HG03521 (cell line): ENCODE results near the gene LSM14A.
"Not testable (repeated sequence)": the region's sequence is repeated elsewhere in the genome, so short reads cannot be mapped to it uniquely, and the experiment has no call there.

Experiments
- ATAC-seq: cut with Tn5 transposase; IDR thresholded peaks from one replicate; pipeline ENCODE4 v1.9.1; 2021; ENCODE audit warnings: mild to moderate bottlenecking, moderate library complexity; ENCODE audit not compliant: unreplicated experiment

The LSM14A gene

DNA sequence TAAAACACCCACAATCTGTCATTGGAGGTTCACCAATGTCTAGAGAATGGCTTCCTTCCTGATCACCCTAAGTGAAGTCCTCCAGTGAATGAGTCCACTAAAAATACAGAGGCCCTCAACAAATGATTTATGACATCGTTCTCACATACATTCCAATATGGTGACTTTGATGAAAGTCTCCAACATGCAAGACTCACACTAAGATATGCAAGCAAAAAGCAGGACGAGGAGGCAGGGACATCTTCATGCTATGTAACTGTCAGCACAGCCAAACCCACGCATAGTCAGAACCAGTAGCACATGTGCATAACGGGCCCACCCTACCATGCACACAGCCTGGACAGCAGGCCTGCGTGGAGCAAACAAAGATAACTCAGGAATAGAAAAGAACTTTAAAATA lies 16.6 kb upstream of the LSM14A start:
- no peak for ATAC-seq

DNA sequence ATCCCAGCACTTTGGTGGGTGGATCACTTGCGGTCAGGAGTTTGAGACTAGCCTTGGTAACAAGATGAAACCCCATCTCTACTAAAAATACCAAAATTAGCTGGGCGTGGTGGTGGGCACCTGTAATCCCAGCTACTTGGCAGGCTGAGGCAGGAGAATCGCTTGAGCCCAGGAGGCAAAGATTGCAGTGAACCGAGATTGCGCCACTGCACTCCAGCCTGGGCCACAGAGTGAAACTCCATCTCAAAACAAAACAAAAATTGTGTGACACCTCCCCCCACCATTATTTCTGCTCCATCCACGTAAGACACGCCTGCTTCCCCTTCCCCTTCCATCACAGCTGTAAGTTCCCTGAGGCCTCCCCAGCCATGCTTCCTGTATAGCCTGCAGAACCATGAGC lies 13.3 kb upstream of the LSM14A start:
- ATAC-seq, result not testable (repeated sequence)

DNA sequence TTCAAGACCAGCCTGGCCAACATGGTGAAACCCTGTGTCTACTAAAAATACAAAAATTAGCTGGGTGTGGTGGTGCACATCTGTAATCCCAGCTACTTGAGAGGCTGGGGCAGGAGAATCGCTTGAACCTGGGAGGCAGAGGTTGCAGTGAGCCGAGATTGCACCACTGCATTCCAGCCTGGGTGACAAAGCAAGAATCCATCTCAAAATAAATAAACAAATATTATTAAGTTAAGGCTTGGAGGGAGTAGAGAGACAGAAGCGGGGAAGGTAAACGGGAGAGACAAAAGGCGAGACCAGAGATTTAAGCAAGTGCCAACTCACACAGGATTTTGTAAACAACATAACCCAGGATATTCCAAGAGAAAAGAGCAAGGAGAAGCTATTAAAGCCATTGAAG lies 12.8 kb upstream of the LSM14A start:
- not testable (repeated sequence) for ATAC-seq

DNA sequence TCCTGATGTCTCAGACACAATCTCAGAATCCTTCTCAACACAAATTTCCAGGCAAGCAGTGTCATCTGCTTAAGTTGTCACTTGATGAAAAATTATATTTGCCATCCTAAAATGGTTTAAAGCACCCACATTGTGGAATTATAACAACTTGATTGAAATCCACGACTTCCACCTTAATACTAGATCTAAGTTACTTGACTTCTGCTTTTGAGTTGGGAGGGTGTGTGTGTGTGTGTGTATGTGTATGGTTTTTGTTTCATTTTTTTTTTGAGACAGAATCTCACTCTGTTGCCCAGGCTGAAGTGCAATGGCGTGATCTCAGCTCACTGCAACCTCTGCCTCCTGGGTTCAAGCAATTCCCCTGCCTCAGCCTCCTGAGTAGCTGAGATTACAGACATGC lies 10.4 kb upstream of the LSM14A start:
- ATAC-seq, result not testable (repeated sequence)

DNA sequence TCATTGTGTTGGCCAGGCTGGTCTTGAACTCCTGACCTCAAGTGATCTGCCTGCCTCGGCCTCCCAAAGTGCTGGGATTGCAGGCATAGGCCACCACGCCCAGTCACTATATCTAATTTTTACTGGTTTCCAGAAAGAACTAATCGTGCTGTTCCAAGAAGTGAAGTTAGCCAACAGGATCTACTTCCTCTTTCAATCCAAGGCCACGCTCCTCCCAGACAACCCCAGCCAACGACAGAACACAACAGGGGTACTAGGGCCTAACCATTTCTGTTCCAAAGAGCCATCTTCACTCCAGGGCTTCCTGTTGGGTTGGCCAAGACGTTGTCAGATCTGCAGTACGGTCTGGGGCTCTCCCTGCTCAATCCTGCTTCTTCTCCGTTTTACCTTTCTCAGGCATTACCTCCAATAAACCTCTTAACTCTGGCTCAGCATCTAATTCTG lies 7.0 kb upstream of the LSM14A start:
- ATAC-seq, result no peak

DNA sequence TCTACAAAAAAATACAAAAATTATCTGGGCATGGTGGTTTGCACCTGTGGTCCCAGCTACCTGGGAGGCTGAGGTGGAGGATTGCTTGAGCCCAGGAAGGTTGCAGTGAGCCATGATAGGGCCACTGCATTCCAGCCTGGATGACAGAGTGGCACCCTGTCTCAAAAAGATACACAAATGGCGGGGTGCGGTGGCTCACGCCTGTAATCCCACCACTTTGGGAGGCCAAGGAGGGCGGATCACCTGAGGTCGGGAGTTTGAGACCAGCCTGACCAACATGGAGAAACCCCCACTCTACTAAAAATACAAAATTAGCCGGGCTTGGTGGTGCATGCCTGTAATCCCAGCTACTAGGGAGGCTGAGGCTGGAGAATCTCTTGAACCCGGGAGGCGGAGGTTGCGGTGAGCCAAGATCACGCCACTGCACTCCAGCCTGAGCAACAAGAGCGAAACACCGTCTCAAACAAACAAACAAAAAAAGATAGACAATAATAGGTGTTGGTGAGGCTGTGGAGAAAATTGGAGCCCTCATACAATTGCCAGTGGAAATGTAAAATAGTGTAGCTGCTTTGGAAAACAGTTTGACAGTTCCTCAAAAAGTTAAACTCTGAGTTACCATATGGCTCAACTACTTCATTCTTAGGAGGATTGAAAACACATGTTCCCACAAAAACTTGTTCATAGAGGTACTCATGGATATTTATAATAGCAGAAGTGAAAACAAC lies 2.7 kb upstream of the LSM14A start:
- ATAC-seq, result not testable (repeated sequence)

DNA sequence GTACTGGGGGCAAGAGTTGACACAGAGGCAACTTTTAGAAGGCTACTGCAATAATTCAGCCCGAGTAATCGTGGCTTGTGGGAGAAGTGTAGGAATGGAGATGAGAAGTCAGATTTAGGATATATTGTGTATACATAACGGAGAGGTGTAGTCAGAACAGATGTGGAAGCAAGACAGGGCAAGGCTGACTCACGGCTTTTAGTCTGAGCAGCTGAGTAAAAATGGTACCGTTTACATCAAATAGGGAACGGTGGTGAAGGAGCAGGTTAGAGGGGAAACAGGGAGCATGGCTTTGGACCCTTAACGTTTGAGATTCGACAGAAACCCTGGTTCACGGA lies 796 bp upstream of the LSM14A start:
- ATAC-seq, result no peak

DNA sequence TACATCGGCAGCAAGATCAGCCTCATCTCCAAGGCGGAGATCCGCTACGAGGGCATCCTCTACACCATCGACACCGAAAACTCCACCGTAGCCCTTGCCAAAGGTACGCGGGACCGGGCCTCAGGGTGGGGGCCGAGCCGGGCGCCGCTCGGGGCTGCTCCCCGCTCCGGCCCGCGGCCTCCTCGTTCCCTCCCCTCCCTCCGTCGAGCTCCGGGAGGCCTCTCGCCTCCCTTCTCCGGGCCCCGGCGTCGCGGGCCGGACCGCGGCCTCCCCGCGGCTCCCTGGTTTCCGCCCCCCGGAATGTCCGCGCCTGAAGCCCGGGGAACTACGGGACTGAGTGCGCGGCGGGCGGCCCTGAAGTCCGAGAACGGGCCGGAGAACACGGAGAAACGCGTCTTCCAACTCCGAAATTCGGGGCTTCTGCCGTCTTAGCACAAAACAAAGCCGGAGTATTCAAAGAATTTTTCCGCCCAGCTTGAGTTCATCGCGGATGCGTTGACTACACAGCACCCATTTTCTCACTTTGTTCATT lies 423 bp downstream of the LSM14A start:
- ATAC-seq, result peak; percentile 32

DNA sequence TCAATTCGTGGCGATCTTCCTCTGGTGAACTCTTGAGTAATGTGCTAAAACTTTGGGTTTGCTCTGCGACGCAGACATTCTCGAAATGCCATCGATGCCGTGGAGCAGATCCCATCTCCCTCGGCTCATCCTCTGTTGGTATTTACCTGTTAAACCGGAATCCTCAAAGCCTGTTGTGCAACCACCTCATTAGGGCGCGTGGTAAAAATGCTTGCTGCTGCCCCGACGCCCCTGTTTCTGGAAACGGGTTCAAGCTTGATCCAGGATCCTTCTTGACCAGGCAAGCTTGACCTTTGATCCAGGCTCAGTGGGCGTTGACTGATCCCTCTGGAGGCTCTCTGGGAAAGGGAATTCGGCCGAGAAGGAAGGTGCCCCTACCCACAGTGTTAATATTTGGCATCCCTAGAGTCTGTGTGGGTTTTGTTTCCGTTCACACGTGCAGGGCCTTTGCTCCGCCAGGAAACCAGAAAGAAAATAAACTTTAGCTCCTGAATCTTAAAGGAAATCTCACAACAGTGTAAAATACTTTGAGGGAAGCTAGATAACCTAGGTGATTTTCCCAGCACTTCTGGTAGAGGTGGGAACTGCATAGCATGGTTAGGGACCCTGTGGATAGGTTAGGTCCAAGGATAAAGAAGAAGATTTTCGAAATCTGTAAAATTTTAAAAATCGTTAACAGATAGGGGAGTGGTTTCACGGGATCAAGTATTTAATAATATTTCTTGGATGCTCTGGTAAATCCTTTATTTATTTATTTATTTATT lies 1.1 kb downstream of the LSM14A start:
- no peak for ATAC-seq

DNA sequence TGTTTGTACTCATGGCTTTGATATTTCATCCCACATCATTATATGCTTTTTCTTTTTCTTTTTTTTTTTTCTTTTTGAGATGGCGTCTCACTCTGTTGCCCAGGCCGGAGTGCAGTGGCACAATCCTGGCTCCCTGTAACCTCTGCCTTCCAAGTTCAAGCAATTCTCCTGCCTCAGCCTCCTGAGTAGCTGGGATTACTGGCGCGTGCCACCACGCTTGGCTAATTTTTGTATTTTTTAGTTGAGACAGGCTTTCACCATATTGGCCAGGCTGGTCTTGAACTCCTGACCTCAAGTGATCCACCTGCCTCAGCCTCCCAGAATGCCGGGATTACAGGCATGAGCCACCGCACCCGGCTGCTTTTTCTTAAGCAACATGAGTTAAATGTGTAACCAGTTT lies 2.9 kb downstream of the LSM14A start:
- ATAC-seq, result not testable (repeated sequence)

DNA sequence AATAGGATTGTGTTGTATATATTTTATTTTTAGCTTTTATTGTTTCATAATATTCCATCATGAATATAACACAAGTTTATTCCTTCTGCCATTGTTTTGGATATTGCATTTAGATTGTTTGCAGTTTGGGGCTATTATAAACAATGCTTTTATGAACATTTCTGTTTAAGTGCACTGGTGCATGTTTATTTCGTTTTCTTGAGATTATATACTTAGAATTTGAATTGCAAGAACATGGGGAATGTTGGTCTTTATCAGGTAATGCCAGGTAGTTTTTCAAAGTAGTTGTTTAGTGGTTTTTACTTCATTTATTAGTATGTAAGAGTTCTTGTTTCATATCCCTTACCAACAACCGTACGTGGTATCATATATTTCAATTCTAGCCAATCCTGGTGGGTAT lies 4.3 kb downstream of the LSM14A start:
- no peak for ATAC-seq

DNA sequence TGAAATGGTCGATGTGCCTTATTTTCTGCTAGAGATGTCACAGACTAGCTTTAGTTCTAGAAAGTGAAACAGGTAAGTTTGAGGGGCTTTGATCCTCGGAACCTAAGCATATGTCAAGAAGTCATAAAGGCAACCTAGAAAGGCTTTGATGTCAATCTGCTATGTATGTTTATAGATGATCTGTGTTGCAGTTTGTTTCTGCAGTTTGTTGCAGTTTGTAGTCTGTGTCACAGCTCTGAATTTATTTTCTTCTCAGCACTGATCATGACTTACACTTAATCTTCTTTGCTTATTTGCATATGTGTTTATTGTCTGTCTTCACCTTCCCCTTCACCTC lies 5.9 kb downstream of the LSM14A start:
- ATAC-seq, result no peak

DNA sequence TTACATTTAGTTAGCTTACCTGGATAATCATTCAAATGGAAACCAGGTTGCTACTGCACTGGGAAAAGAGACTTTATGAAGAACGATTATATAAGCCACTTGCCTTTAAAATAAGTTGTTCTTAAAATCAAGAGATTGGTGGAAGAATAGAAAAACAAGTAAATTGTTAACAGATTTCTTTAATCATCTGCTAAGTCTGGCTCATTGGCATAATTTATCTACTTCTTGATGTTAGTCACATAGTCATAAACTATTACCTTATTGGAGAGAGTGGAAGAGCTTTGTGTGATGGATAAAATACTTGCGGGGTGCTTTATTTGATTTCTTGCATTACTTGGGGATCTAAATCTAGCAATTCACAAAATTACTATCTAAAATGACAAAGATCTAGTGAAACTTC lies 6.8 kb downstream of the LSM14A start:
- ATAC-seq, result no peak

DNA sequence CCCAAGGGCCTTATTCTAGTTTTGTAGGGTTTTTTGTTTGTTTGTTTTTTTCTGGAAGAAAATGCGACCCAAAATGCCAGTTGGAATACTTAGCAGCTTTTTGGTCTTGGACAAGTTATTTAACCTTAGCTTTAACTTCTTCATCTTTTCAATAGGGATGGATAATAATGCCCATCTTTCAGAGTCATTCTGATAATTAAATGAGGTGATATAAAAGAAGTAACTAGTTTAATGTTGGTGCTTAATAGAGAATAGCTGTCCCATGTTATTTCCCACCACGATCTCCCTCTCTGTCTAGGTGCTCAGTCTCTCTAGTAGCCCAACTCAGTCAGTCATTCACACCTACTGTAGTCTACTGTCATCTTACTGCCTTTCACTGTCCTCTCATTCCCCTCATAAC lies 8.0 kb downstream of the LSM14A start:
- ATAC-seq, result no peak

DNA sequence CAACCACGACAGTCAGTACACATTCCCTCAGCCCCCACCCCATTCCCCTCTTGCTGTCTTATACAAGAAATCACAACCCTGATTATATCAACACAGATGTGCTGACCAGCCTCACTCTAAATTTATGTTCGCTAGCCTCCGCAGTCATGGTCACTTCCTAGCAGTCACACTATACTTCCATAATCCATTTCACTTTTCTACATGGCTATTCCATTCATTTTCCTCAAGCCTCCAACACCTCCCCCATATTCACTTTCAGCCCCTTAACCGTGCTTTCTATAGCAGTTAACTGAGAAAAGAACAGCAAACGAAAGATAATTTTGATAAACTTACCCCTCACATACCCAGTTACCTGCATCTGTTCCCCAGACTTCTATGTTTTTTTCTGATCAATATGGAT lies 8.4 kb downstream of the LSM14A start:
- no peak for ATAC-seq

DNA sequence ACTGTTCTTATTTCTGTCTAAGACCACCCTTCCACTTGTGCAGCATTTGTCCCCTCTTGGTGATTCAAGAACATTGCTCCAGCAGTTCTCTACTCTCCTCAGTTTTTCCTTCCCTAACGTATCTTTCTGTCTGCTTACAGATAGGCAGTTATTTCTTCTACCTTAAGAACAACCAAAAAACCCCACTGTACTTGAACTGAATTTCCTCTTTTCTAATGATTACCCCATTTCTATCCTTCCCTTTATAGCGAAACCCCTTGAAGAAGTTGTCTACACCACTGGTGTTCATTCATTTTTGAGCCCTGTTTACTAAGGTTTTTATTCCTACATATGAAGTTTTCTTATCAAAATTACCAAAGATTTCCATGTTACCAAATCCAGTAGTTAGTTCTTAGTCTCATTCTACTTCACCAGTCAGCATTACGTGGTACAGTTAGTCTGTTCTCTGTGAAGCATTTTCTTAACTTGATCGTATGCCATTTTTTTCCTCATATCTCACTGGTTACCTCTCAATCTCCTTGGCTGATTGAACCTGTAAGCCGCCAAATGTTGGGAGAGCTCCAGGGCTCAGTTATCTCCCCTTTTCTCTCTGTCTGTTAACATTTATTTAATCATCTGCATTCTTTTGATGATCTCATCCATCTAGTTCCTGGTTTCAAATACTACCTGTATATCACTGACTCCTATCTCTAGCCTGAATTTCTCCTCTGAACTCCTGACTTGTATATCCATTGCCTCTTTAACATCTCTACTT lies 9.0 kb downstream of the LSM14A start:
- ATAC-seq, result no peak

DNA sequence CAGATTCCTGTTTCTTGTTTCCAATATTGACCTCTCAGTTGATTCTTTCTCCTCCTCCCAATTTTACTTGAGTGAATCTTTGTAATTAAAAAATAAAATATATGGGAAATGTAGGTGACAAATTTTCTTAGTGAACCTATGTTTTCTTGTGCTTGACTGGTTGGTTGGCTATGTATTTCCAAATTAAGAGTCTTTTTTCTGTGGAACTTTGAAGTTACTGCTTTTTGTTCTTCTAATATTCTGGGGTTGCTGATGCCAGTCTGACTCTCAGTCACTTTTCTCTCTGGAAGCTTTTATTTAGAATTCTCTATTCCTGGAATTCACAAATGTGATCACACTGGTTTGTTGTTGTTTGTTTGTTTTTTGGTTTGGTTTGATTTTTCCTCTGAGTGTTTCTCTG lies 9.8 kb downstream of the LSM14A start:
- ATAC-seq, result no peak

DNA sequence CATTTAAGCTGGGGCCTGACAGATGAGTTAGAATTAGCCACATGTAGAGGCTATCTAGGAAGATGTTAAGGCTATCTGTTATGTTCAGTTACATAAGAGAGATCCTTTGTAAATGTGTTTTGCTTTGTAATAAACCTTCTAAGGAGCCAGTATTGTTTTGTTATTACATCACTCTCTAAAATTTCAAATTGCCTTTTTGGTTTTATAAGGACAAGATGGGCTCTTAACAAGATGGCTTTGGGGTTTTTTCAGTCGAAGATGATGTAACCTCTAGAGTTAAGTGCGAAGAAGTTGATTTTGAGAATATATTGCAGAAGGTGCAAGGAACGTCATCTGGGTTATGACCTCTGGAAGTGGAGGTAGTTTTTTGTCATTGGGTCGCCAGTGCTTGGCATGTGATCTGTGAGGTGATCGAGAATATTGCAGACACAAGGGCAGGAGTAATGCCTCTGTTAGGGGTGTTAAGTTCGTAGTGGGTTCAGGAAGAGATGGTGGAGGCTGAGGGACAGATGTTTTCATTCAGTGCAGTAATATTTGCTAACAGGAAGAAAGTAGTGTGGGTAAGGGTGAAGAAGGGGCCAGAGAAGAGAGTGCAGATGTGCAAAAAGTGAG lies 12.7 kb downstream of the LSM14A start:
- ATAC-seq, result no peak

DNA sequence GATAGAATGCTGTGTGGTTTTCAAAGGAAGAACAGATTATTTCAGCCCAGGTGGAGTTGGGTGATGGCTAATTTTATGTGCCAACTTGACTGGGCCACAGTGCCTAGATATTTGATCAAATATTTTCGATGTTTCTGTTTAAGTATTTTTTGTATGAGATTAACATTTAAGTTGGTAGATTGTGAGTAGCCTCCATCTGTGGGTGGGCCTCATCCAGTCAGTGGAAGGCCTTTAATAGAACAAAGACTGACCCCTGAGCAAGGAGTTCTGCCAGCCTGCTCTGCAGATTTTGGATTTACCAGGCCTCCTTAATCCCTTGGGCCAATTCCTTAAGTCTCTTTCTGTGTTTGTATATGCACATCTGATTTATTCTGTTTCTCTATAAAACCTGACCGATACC lies 13.9 kb downstream of the LSM14A start:
- no peak for ATAC-seq

DNA sequence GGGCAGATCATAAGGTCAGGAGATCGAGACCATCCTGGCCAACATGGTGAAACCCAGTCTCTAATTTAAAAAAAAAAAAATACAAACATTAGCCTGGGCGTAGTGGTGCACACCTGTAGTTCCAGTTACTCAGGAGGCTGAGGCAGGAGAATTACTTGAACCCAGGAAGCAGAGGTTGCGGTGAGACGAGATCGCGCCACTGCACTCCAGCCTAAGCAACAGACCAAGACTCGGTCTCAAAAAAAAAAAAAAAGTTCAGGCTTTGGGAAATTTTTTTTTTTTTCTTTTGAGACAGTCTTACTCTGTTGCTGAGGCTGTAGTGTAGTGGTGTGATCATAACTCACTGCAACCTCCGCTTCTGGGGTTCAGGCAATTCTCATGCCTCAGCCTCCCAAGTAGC lies 14.7 kb downstream of the LSM14A start:
- ATAC-seq, result no peak

DNA sequence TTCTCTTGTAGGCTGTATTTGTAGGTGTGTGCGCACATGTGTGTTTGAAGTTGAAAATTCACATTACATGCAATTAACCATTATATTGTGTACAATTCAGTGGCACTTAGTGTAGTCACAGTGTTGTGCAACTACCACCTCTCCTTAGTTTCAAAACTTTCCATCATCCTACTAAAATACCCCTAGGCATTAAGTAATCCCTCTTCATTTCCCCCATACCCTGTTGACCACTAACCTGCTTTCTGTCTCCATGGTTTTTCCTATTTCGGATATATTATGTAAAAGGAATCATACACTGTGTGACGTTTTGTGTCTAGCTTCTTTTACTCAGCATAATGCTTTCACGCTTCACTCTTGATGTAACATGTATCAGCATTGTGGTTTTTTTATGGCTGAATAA lies 16.1 kb downstream of the LSM14A start:
- no peak for ATAC-seq
